ENCODE results near the gene VCAN. TPM values are rescaled to one million over a fixed set of nuclear protein-coding genes. Genes with fewer than 3 reads are reported as not detected.

The VCAN gene
- total RNA-seq, 2 experiments from 2014 or later: 0.12 to 0.27 TPM

DNA sequence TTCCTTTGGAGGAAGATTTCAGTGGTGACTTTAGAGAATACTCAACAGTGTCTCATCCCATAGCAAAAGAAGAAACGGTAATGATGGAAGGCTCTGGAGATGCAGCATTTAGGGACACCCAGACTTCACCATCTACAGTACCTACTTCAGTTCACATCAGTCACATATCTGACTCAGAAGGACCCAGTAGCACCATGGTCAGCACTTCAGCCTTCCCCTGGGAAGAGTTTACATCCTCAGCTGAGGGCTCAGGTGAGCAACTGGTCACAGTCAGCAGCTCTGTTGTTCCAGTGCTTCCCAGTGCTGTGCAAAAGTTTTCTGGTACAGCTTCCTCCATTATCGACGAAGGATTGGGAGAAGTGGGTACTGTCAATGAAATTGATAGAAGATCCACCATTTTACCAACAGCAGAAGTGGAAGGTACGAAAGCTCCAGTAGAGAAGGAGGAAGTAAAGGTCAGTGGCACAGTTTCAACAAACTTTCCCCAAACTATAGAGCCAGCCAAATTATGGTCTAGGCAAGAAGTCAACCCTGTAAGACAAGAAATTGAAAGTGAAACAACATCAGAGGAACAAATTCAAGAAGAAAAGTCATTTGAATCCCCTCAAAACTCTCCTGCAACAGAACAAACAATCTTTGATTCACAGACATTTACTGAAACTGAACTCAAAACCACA, 67.4 kb downstream of the VCAN start:
- no peak for DNase-seq
- H3K27ac Mint-ChIP-seq: peak overlapping the region; percentile 32
- H3K4me3 Mint-ChIP-seq: no peak overlapping the region
- H3K9me3 Mint-ChIP-seq: peaks cover 2% of the 10 kb centered on the region
- POLR2A ChIA-PET: no interaction called here
- peaks cover 4% of the 10 kb centered on the region for H3K36me3 Mint-ChIP-seq (ENCODE audit: low read depth)
- peaks cover 20% of the 10 kb centered on the region for H3K4me1 Mint-ChIP-seq
- H3K27me3 Mint-ChIP-seq: peaks cover 6% of the 10 kb centered on the region
- CTCF ChIA-PET: no interaction called here

DNA sequence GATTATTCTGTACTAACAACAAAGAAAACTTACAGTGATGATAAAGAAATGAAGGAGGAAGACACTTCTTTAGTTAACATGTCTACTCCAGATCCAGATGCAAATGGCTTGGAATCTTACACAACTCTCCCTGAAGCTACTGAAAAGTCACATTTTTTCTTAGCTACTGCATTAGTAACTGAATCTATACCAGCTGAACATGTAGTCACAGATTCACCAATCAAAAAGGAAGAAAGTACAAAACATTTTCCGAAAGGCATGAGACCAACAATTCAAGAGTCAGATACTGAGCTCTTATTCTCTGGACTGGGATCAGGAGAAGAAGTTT, 67.9 kb downstream of the VCAN start:
- Mint-ChIP-seq H3K27ac (peak overlapping the region; percentile 32), H3K36me3 (ENCODE audit: low read depth) (peaks cover 4% of the 10 kb centered on the region), H3K4me3 (no peak overlapping the region), H3K4me1 (peaks cover 20% of the 10 kb centered on the region), H3K27me3 (peaks cover 5% of the 10 kb centered on the region), H3K9me3 (peaks cover 2% of the 10 kb centered on the region)
- DNase-seq: no peak
- ChIA-PET CTCF (no interaction called here), POLR2A (no interaction called here)

DNA sequence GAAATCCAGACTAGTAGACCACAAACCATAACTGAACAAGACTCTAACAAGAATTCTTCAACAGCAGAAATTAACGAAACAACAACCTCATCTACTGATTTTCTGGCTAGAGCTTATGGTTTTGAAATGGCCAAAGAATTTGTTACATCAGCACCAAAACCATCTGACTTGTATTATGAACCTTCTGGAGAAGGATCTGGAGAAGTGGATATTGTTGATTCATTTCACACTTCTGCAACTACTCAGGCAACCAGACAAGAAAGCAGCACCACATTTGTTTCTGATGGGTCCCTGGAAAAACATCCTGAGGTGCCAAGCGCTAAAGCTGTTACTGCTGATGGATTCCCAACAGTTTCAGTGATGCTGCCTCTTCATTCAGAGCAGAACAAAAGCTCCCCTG, 68.6 kb downstream of the VCAN start:
- H3K27me3 Mint-ChIP-seq: peaks cover 5% of the 10 kb centered on the region
- no peak for DNase-seq
- ChIA-PET POLR2A (no interaction called here), CTCF (no interaction called here)
- H3K4me1 Mint-ChIP-seq: peaks cover 20% of the 10 kb centered on the region
- peaks cover 2% of the 10 kb centered on the region for H3K9me3 Mint-ChIP-seq
- no peak overlapping the region for H3K27ac Mint-ChIP-seq
- no peak overlapping the region for H3K4me3 Mint-ChIP-seq
- H3K36me3 Mint-ChIP-seq (ENCODE audit: low read depth): peaks cover 4% of the 10 kb centered on the region

DNA sequence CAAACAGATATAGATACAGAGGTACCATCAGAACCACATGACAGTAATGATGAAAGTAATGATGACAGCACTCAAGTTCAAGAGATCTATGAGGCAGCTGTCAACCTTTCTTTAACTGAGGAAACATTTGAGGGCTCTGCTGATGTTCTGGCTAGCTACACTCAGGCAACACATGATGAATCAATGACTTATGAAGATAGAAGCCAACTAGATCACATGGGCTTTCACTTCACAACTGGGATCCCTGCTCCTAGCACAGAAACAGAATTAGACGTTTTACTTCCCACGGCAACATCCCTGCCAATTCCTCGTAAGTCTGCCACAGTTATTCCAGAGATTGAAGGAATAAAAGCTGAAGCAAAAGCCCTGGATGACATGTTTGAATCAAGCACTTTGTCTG, 69.2 kb downstream of the VCAN start:
- CTCF ChIA-PET: no interaction called here

DNA sequence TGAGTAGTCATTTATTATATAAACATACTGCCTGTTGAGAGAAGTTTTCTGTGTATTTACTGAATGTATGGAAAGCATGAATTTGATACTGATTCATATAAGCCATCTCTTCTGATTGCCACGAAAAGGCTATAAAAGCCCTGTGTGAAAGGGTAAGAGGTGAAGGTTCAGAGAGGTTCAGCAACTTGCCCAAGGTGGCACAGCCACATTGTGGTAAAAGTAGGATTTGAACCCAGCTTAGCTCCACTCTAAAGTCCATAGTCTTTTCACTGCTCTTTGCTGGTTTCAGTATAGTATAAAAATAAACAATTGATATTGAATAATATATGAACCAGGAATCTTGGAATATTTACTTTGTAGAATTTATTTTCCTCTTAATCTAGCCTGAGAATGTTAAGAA, 71.3 kb downstream of the VCAN start:
- H3K27ac Mint-ChIP-seq: no peak overlapping the region
- H3K9me3 Mint-ChIP-seq: peaks cover 2% of the 10 kb centered on the region
- H3K27me3 Mint-ChIP-seq: peaks cover 8% of the 10 kb centered on the region
- no peak overlapping the region for H3K4me3 Mint-ChIP-seq
- no peak for DNase-seq
- H3K4me1 Mint-ChIP-seq: peaks cover 19% of the 10 kb centered on the region
- CTCF ChIA-PET: no interaction called here
- POLR2A ChIA-PET: no interaction called here
- H3K36me3 Mint-ChIP-seq (ENCODE audit: low read depth): peaks cover 4% of the 10 kb centered on the region

More for the DNA sequence above, 69.2 kb downstream of the VCAN start:
- H3K4me1 Mint-ChIP-seq: peaks cover 20% of the 10 kb centered on the region
- H3K36me3 Mint-ChIP-seq (ENCODE audit: low read depth): peaks cover 4% of the 10 kb centered on the region
- POLR2A ChIA-PET: no interaction called here
- H3K27me3 Mint-ChIP-seq: peaks cover 2% of the 10 kb centered on the region
- H3K4me3 Mint-ChIP-seq: no peak overlapping the region
- H3K27ac Mint-ChIP-seq: no peak overlapping the region
- H3K9me3 Mint-ChIP-seq: peaks cover 2% of the 10 kb centered on the region
- no peak for DNase-seq

DNA sequence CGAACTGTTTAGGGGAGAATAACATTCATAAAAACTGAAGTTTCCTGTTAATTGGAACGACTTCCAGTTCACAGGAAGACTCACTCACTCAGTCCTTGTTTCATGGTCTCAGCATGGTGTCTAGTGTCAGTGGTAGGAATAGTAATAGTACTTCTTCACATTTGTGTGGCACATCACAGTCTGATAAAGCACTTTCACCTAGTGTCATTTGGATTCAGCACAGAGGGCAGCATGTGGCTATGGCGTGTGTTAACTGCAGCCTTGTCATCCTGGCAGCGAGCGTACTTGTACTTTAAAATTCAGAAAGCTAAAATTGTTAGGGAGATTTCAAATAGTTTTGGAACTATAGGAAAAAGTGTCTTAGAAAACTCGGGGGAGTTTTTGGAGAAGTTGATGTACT, 72.4 kb downstream of the VCAN start:
- no peak overlapping the region for H3K27ac Mint-ChIP-seq
- peaks cover 4% of the 10 kb centered on the region for H3K36me3 Mint-ChIP-seq (ENCODE audit: low read depth)
- ChIA-PET POLR2A (no interaction called here), CTCF (no interaction called here)
- no peak for DNase-seq
- peaks cover 14% of the 10 kb centered on the region for H3K27me3 Mint-ChIP-seq
- H3K4me1 Mint-ChIP-seq: peaks cover 10% of the 10 kb centered on the region
- no peaks in the 10 kb centered on the region for H3K9me3 Mint-ChIP-seq
- H3K4me3 Mint-ChIP-seq: no peak overlapping the region

DNA sequence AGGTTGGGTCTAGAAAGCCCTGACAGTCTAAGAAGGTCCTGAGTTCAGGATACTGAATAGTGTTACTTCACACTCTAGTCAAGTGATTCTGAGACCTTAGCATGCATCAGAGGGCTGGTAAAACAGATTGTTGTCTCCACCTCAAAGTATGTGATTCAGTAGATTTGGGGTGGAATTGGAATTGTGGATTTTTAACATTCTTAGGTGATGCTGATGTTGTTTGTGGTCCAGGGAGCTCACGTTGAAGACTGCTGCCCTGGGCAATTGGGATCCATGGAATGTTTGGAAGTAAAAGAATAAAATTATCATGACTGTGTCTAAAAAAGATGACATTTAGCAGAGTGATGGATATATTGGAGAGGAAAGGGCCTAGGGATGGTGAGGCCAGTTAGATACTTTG, 75.6 kb downstream of the VCAN start:
- Mint-ChIP-seq H3K27ac (no peak overlapping the region), H3K36me3 (ENCODE audit: low read depth) (no peaks in the 10 kb centered on the region), H3K27me3 (peaks cover 12% of the 10 kb centered on the region), H3K4me1 (no peaks in the 10 kb centered on the region), H3K9me3 (no peaks in the 10 kb centered on the region), H3K4me3 (no peak overlapping the region)
- POLR2A ChIA-PET: no interaction called here
- no peak for DNase-seq
- CTCF ChIA-PET: no interaction called here

DNA sequence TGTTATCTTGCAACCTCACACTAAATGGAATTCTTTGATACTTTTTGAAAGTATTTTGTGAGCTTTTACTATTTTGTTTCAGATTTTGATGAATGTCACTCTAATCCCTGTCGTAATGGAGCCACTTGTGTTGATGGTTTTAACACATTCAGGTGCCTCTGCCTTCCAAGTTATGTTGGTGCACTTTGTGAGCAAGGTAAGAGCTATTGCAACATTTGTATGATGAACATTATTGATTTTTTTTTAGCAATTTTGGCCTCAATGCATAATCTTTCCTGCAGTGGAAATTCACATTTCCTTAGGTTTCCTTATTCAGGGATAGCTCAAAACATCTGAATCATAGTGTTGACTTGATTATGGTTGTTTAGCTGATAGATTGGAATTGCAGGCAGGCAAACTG, 76.3 kb downstream of the VCAN start:
- Mint-ChIP-seq H3K4me1 (no peaks in the 10 kb centered on the region), H3K36me3 (ENCODE audit: low read depth) (no peaks in the 10 kb centered on the region), H3K27me3 (peaks cover 12% of the 10 kb centered on the region), H3K27ac (no peak overlapping the region), H3K4me3 (no peak overlapping the region), H3K9me3 (no peaks in the 10 kb centered on the region)
- ChIA-PET POLR2A (no interaction called here), CTCF (no interaction called here)
- no peak for DNase-seq

DNA sequence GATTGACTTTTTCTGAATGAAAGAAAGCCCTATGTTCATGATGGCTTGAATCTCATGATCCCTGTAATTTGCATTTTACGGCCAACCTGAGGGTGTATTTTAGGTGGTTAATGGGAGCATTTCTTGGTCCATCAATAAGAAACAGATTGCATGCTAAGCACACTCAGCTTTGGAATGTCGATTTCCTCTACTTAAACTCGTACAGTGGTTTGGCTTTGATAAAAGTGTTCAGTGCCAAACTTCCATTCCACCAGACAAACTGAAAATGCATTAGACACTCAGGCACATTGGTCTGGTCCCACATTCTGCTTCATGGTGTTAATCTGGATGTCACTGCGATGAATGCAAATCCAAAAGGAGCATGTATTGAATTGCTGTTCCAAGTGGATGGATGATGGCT, 77.0 kb downstream of the VCAN start:
- H3K36me3 Mint-ChIP-seq (ENCODE audit: low read depth): no peaks in the 10 kb centered on the region
- H3K4me1 Mint-ChIP-seq: no peaks in the 10 kb centered on the region
- DNase-seq: no peak
- no peaks in the 10 kb centered on the region for H3K9me3 Mint-ChIP-seq
- CTCF ChIA-PET: no interaction called here
- no peak overlapping the region for H3K4me3 Mint-ChIP-seq
- POLR2A ChIA-PET: no interaction called here
- H3K27ac Mint-ChIP-seq: no peak overlapping the region
- H3K27me3 Mint-ChIP-seq: peaks cover 12% of the 10 kb centered on the region

DNA sequence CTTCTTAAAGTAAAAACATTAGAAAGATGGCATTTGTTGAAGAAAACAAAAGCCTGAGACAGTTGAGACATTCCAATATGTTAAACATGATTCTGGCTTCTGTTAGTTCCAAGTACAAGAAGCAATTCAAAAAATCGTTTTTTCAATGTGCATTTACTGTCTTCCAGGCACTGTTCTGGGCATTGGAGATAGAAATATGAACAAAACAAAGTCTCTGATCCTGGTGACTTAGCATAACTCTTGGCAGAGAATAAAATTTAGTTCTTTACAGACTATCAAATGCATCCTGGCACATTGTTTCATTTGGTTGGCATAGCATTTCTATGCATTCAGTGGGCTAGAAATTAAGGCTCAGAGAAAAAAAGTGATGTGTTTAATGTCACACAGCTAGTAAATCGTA, 77.5 kb downstream of the VCAN start:
- POLR2A ChIA-PET: no interaction called here
- CTCF ChIA-PET: no interaction called here
- Mint-ChIP-seq H3K4me3 (no peak overlapping the region), H3K27me3 (peaks cover 12% of the 10 kb centered on the region), H3K36me3 (ENCODE audit: low read depth) (no peaks in the 10 kb centered on the region), H3K9me3 (no peaks in the 10 kb centered on the region), H3K27ac (no peak overlapping the region), H3K4me1 (no peaks in the 10 kb centered on the region)
- DNase-seq: no peak

DNA sequence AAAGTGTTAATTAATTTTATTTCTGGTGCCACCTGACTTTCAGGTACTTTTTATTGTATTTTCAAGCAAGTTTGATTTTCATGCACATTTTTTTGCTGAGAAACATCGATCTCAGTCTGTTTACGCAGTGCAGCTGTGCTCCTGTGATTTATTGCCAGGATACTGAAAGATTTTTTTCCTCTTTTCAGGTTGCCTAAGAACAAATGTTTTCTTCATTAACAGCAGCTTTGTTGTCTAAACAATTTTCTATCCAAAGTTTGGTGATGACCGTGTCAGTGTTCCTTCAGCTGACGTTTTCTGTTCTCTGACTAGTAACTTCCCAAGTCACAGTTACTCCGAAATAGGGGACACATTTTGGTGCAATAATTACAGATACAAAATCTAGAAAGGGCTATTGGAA, 78.1 kb downstream of the VCAN start:
- no peak for DNase-seq
- H3K36me3 Mint-ChIP-seq (ENCODE audit: low read depth): no peaks in the 10 kb centered on the region
- H3K27ac Mint-ChIP-seq: no peak overlapping the region
- ChIA-PET CTCF (no interaction called here), POLR2A (no interaction called here)
- no peak overlapping the region for H3K4me3 Mint-ChIP-seq
- H3K4me1 Mint-ChIP-seq: no peaks in the 10 kb centered on the region
- no peaks in the 10 kb centered on the region for H3K9me3 Mint-ChIP-seq
- peaks cover 12% of the 10 kb centered on the region for H3K27me3 Mint-ChIP-seq

DNA sequence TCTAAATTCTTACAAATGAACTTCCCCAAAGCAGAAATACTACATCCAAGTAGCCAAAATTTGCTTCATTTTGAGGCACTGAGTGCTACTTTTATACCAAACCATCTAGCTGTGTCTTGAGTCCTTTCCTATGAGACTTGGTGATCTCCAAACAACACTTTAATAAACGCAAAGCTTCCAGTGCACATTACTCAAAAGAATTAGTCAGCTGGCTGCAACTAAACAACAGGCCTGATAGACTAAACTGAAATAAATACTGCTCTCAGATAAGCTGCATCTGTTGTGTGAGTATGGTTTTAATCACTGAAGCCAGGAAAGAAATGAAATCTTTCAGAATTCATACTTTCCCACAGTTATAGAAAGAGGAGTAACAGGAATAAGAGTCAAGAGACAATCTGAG, 80.3 kb downstream of the VCAN start:
- Mint-ChIP-seq H3K36me3 (ENCODE audit: low read depth) (no peaks in the 10 kb centered on the region), H3K9me3 (no peaks in the 10 kb centered on the region), H3K4me1 (no peaks in the 10 kb centered on the region), H3K4me3 (no peak overlapping the region), H3K27me3 (peaks cover 10% of the 10 kb centered on the region), H3K27ac (no peak overlapping the region)
- POLR2A ChIA-PET: no interaction called here
- CTCF ChIA-PET: no interaction called here
- DNase-seq: no peak

DNA sequence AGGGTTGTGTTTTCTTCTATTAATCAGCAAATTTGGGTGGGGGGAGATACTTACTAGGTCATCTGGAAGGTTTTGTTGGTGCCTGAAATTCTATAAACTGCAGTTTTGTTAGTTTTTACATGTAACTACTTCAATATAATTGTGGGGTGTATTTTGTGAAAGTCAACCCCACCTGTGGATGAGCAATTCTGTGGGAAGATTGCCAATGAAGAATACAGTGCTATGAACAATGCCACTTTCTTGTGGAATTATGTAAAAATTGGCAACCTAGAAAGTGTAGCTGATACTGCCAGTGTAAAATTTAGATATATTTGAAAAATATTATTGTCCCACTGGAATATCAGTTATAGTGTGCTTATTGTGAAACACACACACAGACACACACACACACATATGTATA, 80.7 kb downstream of the VCAN start:
- CTCF ChIA-PET: no interaction called here
- H3K4me3 Mint-ChIP-seq: no peak overlapping the region
- H3K27ac Mint-ChIP-seq: no peak overlapping the region

DNA sequence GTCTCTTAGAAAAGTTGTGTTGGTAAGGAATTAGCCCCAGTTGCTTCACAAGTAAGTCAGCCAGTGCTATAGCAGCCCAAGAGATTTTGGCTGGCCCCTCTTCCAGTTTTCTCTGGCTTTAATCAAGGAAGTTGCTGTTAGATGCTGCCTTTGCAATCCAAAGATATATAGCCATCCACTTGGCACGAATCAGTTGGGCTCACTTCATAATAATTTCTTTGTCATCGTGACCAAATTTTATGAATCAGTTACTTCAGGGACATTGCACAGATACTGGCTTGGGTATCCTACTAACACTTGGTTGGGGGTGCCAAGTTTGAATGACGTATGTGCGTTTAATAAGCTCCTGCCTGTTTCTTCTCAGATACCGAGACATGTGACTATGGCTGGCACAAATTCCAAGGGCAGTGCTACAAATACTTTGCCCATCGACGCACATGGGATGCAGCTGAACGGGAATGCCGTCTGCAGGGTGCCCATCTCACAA, 81.5 kb downstream of the VCAN start:
- no peak for DNase-seq
- H3K4me3 Mint-ChIP-seq: no peak overlapping the region
- H3K9me3 Mint-ChIP-seq: no peaks in the 10 kb centered on the region
- H3K36me3 Mint-ChIP-seq (ENCODE audit: low read depth): no peaks in the 10 kb centered on the region
- ChIA-PET CTCF (no interaction called here), POLR2A (no interaction called here)
- H3K27me3 Mint-ChIP-seq: peaks cover 4% of the 10 kb centered on the region
- H3K4me1 Mint-ChIP-seq: no peaks in the 10 kb centered on the region
- H3K27ac Mint-ChIP-seq: no peak overlapping the region

More for the DNA sequence above, 80.7 kb downstream of the VCAN start:
- no peak for DNase-seq
- POLR2A ChIA-PET: no interaction called here
- H3K36me3 Mint-ChIP-seq (ENCODE audit: low read depth): no peaks in the 10 kb centered on the region
- H3K4me1 Mint-ChIP-seq: no peaks in the 10 kb centered on the region
- no peaks in the 10 kb centered on the region for H3K9me3 Mint-ChIP-seq
- H3K27me3 Mint-ChIP-seq: peaks cover 7% of the 10 kb centered on the region
